WTC11 (cell line): ENCODE results near the gene CFAP206. TPM values are rescaled to one million over a fixed set of nuclear protein-coding genes. Genes with fewer than 3 reads are reported as not detected.

Experiments used
- ATAC-seq: fragments of 200-7000 bp; cut with Tn5 transposase; 2 replicates; pipeline ENCODE4 v1.10.0; 2021; ENCODE audit warnings: mild to moderate bottlenecking, moderate library complexity
- CTCF ChIA-PET: fragments of 300-600 bp; sonication (Branson Sonifier 250); formaldehyde crosslinking; loops from one replicate; lab custom pipeline; 2021; ENCODE audit warnings: antibody characterized with exemption; lab: Charles Lee
- POLR2A ChIA-PET: fragments of 350-600 bp; sonication (Branson Sonifier 250); formaldehyde crosslinking; loops from one replicate; lab custom pipeline; 2021; ENCODE audit warnings: antibody characterized with exemption; lab: Charles Lee
- DNase-seq: peaks from one replicate; pipeline ENCODE4 v3.0.0; 2021; ENCODE audit warnings: low spot score
- H3K27ac Mint-ChIP-seq: 2 replicates; pipeline ENCODE4 v1.8.0; 2021; ENCODE audit warnings: mixed read lengths
- H3K27me3 Mint-ChIP-seq: 2 replicates; pipeline ENCODE4 v1.8.0; 2021; ENCODE audit warnings: low read depth, mild to moderate bottlenecking, moderate library complexity, mixed read lengths
- H3K36me3 Mint-ChIP-seq: 2 replicates; pipeline ENCODE4 v1.8.0; 2021; ENCODE audit warnings: mixed read lengths
- H3K4me1 Mint-ChIP-seq: 2 replicates; pipeline ENCODE4 v1.8.0; 2022; ENCODE audit warnings: mixed read lengths
- H3K4me3 Mint-ChIP-seq: 2 replicates; pipeline ENCODE4 v1.8.0; 2021; ENCODE audit warnings: mild to moderate bottlenecking, moderate library complexity, mixed read lengths
- H3K9me3 Mint-ChIP-seq: 2 replicates; pipeline ENCODE4 v1.8.0; 2021; ENCODE audit warnings: mixed read lengths
- CDX4 ChIP-seq: fragments of 250-450 bp; sonication (Bioruptor Pico); IDR thresholded peaks from 2 replicates; pipeline ENCODE4 v1.9.0; 2021; ENCODE audit warnings: moderate library complexity, mild to moderate bottlenecking, inconsistent platforms, borderline replicate concordance
- ELF4 ChIP-seq: sonication (generic); formaldehyde crosslinking; IDR thresholded peaks from 2 replicates; pipeline ENCODE4 v1.8.1; 2022; ENCODE audit warnings: low read depth, mild to moderate bottlenecking, moderate library complexity, missing genetic modification reagents
- ERG ChIP-seq: fragments of 250-450 bp; sonication (Bioruptor Pico); IDR thresholded peaks from 2 replicates; pipeline ENCODE4 v1.8.0; 2021; ENCODE audit warnings: mild to moderate bottlenecking
- HMGA2 ChIP-seq: fragments of 250-450 bp; sonication (Bioruptor Pico); IDR thresholded peaks from 2 replicates; pipeline ENCODE4 v1.4.0; 2021; ENCODE audit warnings: mild to moderate bottlenecking, moderate library complexity
- NFYB ChIP-seq: sonication (generic); formaldehyde crosslinking; conservative IDR thresholded peaks from 2 replicates; pipeline ENCODE4 v1.8.0; 2022; ENCODE audit warnings: low read depth, missing genetic modification reagents
- NR1H2 ChIP-seq: sonication (generic); formaldehyde crosslinking; IDR thresholded peaks from 2 replicates; pipeline ENCODE4 v1.9.0; 2021; ENCODE audit warnings: mild to moderate bottlenecking, moderate library complexity, missing genetic modification reagents
- NR3C1 ChIP-seq: sonication (generic); formaldehyde crosslinking; conservative IDR thresholded peaks from 2 replicates; pipeline ENCODE4 v1.8.1; 2023; ENCODE audit warnings: low read depth, mild to moderate bottlenecking, missing genetic modification reagents
- SOX15 ChIP-seq: fragments of 250-450 bp; sonication (Bioruptor Pico); IDR thresholded peaks from 2 replicates; pipeline ENCODE4 v1.9.0; 2021; ENCODE audit warnings: mild to moderate bottlenecking
- STAT6 ChIP-seq: sonication (generic); formaldehyde crosslinking; conservative IDR thresholded peaks from 2 replicates; pipeline ENCODE4 v1.8.1; 2023; ENCODE audit warnings: mild to moderate bottlenecking, low read depth, missing genetic modification reagents, moderate library complexity
- TEAD1 ChIP-seq: sonication (generic); formaldehyde crosslinking; IDR thresholded peaks from 2 replicates; pipeline ENCODE4 v1.8.0; 2022; ENCODE audit warnings: mild to moderate bottlenecking, missing genetic modification reagents
- ZBTB21 ChIP-seq: sonication (generic); formaldehyde crosslinking; IDR thresholded peaks from 2 replicates; pipeline ENCODE4 v1.8.1; 2023; ENCODE audit warnings: mild to moderate bottlenecking, missing genetic modification reagents, borderline replicate concordance
- ZNF219 ChIP-seq: sonication (generic); formaldehyde crosslinking; IDR thresholded peaks from 2 replicates; pipeline ENCODE4 v1.8.0; 2023; ENCODE audit warnings: missing genetic modification reagents, mild to moderate bottlenecking, borderline replicate concordance
- ZNF263 ChIP-seq: sonication (generic); formaldehyde crosslinking; IDR thresholded peaks from 2 replicates; pipeline ENCODE4 v1.8.1; 2022; ENCODE audit warnings: low read depth, mild to moderate bottlenecking, moderate library complexity, missing genetic modification reagents
- ZNF281 ChIP-seq: sonication (generic); formaldehyde crosslinking; IDR thresholded peaks from 2 replicates; pipeline ENCODE4 v1.8.0; 2023; ENCODE audit warnings: mild to moderate bottlenecking, missing genetic modification reagents
- ZNF512 ChIP-seq: sonication (generic); formaldehyde crosslinking; IDR thresholded peaks from 2 replicates; pipeline ENCODE4 v1.8.1; 2022; ENCODE audit warnings: missing genetic modification reagents, borderline replicate concordance
- ZNF532 ChIP-seq: fragments of 250-450 bp; sonication (Bioruptor Pico); IDR thresholded peaks from 2 replicates; pipeline ENCODE4 v1.9.0; 2021; ENCODE audit warnings: mild to moderate bottlenecking, borderline replicate concordance
- total RNA-seq: library from RNA; stranded (reverse); gene quantifications from 3 replicates; pipeline ENCODE4 v1.2.3, GENCODE V29; 2021

The CFAP206 gene
- total RNA-seq, 1 experiment from 2014 or later, result not detected

- TF ChIP-seq ZNF281 (CRISPR knock-in tag) (no peak), ZNF512 (no peak), NR1H2 (no peak), SOX15 (CRISPR knock-in tag) (no peak)
Measured at GRCh38 chr6:87396595-87397392, 11.0 kb upstream of the CFAP206 start (continued).

GRCh38 chr6:87397656-87398055 lies 10.1 kb upstream of the CFAP206 start:
- H3K36me3 Mint-ChIP-seq, result no peaks in the 10 kb centered on the region
- no peak for DNase-seq
- TF ChIP-seq TEAD1 (CRISPR knock-in tag) (no peak), STAT6 (CRISPR knock-in tag) (no peak), ERG (CRISPR knock-in tag) (no peak), ZNF219 (CRISPR knock-in tag) (no peak), ZNF532 (CRISPR knock-in tag) (no peak), ELF4 (no peak), ZBTB21 (no peak), ZNF263 (CRISPR knock-in tag) (no peak), HMGA2 (CRISPR knock-in tag) (no peak), CDX4 (no peak), NR3C1 (CRISPR knock-in tag) (no peak), NFYB (CRISPR knock-in tag) (no peak)
- TF ChIP-seq, all 79 proteins: peak for 0
- ChIA-PET POLR2A (interaction anchor here (0.5 kb wide), 1 partner anchor 296 kb away, joined by 3 read pairs; no protein-coding TSS in a partner anchor), CTCF (interaction anchor here (0.6 kb wide), 1 partner anchor 331 kb away, joined by 3 read pairs; no protein-coding TSS in a partner anchor)
- no peak overlapping the region for H3K4me3 Mint-ChIP-seq
- no peak overlapping the region for H3K27ac Mint-ChIP-seq
- no peaks in the 10 kb centered on the region for H3K4me1 Mint-ChIP-seq
- ATAC-seq, result no peak
- no peaks in the 10 kb centered on the region for H3K9me3 Mint-ChIP-seq
- peaks cover 6% of the 10 kb centered on the region for H3K27me3 Mint-ChIP-seq
